ENCODE measurements around the gene HNRNPF.

DNA sequence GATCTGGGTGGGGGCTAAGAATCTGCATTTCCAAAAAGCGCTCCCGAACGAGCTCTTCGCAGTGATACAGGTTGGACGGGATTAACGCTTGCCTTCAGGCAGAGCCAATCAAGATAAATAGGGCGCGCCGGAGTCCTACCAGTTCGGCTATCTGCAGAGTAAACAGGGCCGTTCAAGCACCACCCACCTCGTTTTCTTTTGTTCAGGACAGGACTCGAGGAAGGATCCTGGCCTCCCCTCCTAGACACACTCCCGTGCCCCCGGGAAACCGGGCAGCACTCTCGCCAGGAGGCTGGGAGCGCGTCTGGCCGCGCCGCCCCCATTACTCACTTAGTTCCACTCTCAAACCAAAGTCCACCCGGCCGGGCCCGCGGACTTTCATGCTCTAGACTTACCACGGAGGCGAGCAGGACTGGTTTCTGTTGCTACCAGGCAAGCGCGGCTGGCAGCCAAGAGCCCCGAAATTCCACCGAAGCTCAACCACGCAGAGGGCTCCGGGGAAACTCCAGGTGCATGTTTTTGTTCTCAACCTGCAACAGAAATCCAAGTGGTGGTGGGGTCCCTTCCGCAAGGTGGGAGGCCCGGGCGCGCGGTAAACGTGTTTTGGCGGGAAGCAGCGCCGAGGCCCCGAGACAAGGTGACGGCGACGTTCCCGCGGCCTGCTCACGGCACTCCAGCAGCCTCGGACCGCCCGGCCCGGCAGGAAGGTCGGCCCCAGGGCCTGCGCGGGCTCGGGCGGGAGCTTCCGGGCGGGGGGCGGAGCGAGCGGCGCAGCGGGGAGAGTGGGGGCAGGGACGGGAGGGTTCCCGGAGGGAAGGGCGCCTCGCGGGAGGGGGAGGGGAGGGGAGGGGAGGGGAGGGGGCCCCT is 12.7 kb downstream of the HNRNPF start:
- TF ChIP-seq, protein P1, sequence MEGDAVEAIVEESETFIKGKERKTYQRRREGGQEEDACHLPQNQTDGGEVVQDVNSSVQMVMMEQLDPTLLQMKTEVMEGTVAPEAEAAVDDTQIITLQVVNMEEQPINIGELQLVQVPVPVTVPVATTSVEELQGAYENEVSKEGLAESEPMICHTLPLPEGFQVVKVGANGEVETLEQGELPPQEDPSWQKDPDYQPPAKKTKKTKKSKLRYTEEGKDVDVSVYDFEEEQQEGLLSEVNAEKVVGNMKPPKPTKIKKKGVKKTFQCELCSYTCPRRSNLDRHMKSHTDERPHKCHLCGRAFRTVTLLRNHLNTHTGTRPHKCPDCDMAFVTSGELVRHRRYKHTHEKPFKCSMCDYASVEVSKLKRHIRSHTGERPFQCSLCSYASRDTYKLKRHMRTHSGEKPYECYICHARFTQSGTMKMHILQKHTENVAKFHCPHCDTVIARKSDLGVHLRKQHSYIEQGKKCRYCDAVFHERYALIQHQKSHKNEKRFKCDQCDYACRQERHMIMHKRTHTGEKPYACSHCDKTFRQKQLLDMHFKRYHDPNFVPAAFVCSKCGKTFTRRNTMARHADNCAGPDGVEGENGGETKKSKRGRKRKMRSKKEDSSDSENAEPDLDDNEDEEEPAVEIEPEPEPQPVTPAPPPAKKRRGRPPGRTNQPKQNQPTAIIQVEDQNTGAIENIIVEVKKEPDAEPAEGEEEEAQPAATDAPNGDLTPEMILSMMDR (conservative IDR thresholded peaks at IDR 0.05 in 1 of 2, IDR thresholded peaks at IDR 0.05 in 1 of 2; ENCODE audit: extremely low read depth in 1 of 2, insufficient read depth in 1 of 2, low read depth in 1 of 2, low read length in 2 of 2) = no peak
- no peak for TF ChIP-seq EZH2 (IDR thresholded peaks at IDR 0.05; ENCODE audit: borderline replicate concordance, low read length)
